Measurements from ENCODE around the gene PDE8B. TPM values are rescaled to one million over a fixed set of nuclear protein-coding genes. Genes with fewer than 3 reads are reported as not detected.

The PDE8B gene
- total RNA-seq, 1 experiment from 2014 or later, result 0.17 TPM

DNA sequence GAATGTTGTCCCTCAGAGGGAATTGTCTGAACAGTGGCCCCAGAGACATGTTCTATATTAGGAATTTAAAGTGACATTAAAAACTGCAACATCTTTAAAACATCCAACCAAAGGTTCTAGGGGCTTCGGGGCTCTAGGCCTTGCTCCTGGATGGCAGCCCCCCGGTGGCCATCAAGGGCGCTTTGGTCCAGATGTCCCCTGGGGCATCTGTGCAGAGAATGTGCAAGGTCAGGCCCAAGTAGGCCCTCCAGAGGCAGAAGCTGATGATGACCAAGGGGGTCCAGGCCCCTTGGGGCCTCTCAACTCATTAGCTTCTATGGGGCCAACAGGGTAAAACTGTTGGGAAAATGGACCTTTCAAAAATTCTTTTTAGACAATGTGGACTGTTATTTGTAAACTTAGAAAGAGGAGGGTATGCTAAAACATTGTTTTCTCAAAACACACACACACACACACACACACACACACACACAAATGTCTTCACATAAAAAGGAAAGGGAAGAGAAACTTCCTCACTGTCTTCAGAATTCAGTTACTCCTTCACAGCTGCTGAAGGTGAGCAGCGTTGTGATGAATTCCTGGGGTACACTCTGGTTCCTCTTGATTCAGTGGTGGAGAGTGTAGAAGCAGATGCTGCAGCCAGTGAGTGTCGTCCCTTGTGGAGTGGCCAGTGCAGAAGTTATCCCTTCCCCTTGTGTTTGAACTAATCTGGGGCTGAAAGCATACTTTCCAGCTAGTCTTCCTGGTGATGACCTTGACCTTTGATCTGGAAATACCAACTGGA lies 156.4 kb downstream of the PDE8B start:
- Histone ChIP-seq H3K36me3 (ENCODE audit: control insufficient read depth in 1 of 2, insufficient read depth in 2 of 2, low read length in 2 of 2) (no peaks in the 10 kb centered on the region), H3K4me3 (replicated peaks in 1 of 2; ENCODE audit: low read depth in 1 of 2, low read length in 2 of 2) (no peak overlapping the region), H3K9me3 (ENCODE audit: control insufficient read depth in 1 of 2, insufficient read depth in 1 of 2, low read depth in 1 of 2, low read length in 2 of 2) (no peaks in the 10 kb centered on the region), H3K9me2 (ENCODE audit: insufficient read depth) (no peaks in the 10 kb centered on the region), H3K27ac (ENCODE audit: low read depth, low read length) (no peak overlapping the region), H3K4me1 (ENCODE audit: control insufficient read depth in 1 of 2, insufficient read depth in 2 of 2, low read length in 2 of 2) (peaks cover 0 to 12% of the 10 kb centered on the region in 2 experiments; a peak in 1 of 4 replicates), H3K4me2 (ENCODE audit: low read length) (no peak overlapping the region), H4K20me1 (ENCODE audit: insufficient read depth) (no peaks in the 10 kb centered on the region), H2AFZ (ENCODE audit: low read depth, low read length, poor library complexity, severe bottlenecking) (no peak overlapping the region), H3K79me2 (ENCODE audit: insufficient read depth, low read length) (no peaks in the 10 kb centered on the region), H3K9ac (ENCODE audit: low read length) (no peak overlapping the region), H3K27me3 (ENCODE audit: insufficient read depth, low read length) (no peaks in the 10 kb centered on the region)
- BruUV-seq (replicated peaks), result no TSS peak
- ChIA-PET CTCF (no interaction called here), RAD21 (ENCODE audit: low non-redundant PET in 1 of 2, low total read pairs in 2 of 2, uncharacterized antibody in 2 of 2, unreplicated experiment in 2 of 2) (interaction anchor here in 1 of 2 experiments (0.7 kb wide), 1 partner anchor 46 kb away, joined by 3 read pairs; no protein-coding TSS in a partner anchor), POLR2A (interaction anchor here (0.6 kb wide), 1 partner anchor 109 kb away, joined by 5 read pairs; no protein-coding TSS in a partner anchor)
- DNase-seq (ENCODE audit: low read depth, low spot score), result no peak
- intact Hi-C loops (cut with micrococcal nuclease), result no loop called here
- TF ChIP-seq CBX3 (IDR thresholded peaks at IDR 0.05; ENCODE audit: low read depth), result no peak
- TF ChIP-seq, protein P1, sequence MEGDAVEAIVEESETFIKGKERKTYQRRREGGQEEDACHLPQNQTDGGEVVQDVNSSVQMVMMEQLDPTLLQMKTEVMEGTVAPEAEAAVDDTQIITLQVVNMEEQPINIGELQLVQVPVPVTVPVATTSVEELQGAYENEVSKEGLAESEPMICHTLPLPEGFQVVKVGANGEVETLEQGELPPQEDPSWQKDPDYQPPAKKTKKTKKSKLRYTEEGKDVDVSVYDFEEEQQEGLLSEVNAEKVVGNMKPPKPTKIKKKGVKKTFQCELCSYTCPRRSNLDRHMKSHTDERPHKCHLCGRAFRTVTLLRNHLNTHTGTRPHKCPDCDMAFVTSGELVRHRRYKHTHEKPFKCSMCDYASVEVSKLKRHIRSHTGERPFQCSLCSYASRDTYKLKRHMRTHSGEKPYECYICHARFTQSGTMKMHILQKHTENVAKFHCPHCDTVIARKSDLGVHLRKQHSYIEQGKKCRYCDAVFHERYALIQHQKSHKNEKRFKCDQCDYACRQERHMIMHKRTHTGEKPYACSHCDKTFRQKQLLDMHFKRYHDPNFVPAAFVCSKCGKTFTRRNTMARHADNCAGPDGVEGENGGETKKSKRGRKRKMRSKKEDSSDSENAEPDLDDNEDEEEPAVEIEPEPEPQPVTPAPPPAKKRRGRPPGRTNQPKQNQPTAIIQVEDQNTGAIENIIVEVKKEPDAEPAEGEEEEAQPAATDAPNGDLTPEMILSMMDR (IDR thresholded peaks at IDR 0.05 in 2 of 3, conservative IDR thresholded peaks at IDR 0.05 in 1 of 3; ENCODE audit: borderline replicate concordance in 1 of 3, insufficient read depth in 1 of 3, low read depth in 2 of 3, low read length in 2 of 3), result peak in 2 of 3 experiments; percentile 17 to 33; a peak in 3 of 6 replicates
- no peak for TF ChIP-seq YY1 (IDR thresholded peaks at IDR 0.05; ENCODE audit: extremely low read depth, insufficient replicate concordance, low read depth, low read length)
- TF ChIP-seq SRF (IDR thresholded peaks at IDR 0.05; ENCODE audit: low read depth), result no peak
- ATAC-seq, result peak; percentile 38; the same call in 1 of the 2 replicates

DNA sequence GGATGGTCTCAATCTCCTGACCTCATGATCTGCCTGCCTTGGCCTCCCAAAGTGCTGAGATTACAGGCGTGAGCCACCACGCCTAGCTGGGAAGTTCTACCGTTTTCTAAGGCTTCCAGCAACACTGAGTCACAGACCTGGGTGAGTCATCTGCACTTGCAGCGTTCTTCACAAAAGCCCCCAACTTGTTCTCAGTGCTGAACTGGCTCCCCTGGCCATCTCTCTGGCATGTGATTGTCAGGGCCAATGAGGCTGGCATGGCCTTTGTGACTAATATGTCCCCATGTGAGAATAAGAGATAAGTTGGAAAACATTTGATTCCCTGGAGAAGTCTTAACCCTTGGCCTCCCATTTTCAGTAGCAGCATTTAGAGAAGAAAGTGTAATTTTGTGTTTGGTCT lies 157.3 kb downstream of the PDE8B start:
- no peak overlapping the region for H3K27ac ChIP-seq (ENCODE audit: low read depth, low read length)
- ATAC-seq (peak; percentile 70), DNase-seq (ENCODE audit: low read depth, low spot score) (peak; percentile 13)
- H3K36me3 ChIP-seq (ENCODE audit: control insufficient read depth in 1 of 2, insufficient read depth in 2 of 2, low read length in 2 of 2), result no peaks in the 10 kb centered on the region
- peaks cover 0 to 12% of the 10 kb centered on the region in 2 experiments; a peak in 1 of 4 replicates for H3K4me1 ChIP-seq (ENCODE audit: control insufficient read depth in 1 of 2, insufficient read depth in 2 of 2, low read length in 2 of 2)
- no peaks in the 10 kb centered on the region for H3K79me2 ChIP-seq (ENCODE audit: insufficient read depth, low read length)
- RAD21 ChIA-PET (ENCODE audit: low non-redundant PET in 1 of 2, low total read pairs in 2 of 2, uncharacterized antibody in 2 of 2, unreplicated experiment in 2 of 2), result no interaction called here
- no peaks in the 10 kb centered on the region for H4K20me1 ChIP-seq (ENCODE audit: insufficient read depth)
- CTCF ChIA-PET, result no interaction called here
- H3K9ac ChIP-seq (ENCODE audit: low read length), result no peak overlapping the region
- H3K9me2 ChIP-seq (ENCODE audit: insufficient read depth), result no peaks in the 10 kb centered on the region
- intact Hi-C loops (cut with micrococcal nuclease), result no loop called here
- H3K27me3 ChIP-seq (ENCODE audit: insufficient read depth, low read length), result no peaks in the 10 kb centered on the region
- H2AFZ ChIP-seq (ENCODE audit: low read depth, low read length, poor library complexity, severe bottlenecking), result no peak overlapping the region
- POLR2A ChIA-PET, result interaction anchor here (0.6 kb wide), 1 partner anchor 109 kb away, joined by 5 read pairs; no protein-coding TSS in a partner anchor
- no TSS peak for BruUV-seq (replicated peaks)
- H3K9me3 ChIP-seq (ENCODE audit: control insufficient read depth in 1 of 2, insufficient read depth in 1 of 2, low read depth in 1 of 2, low read length in 2 of 2), result no peaks in the 10 kb centered on the region
- no peak overlapping the region for H3K4me3 ChIP-seq (replicated peaks in 1 of 2; ENCODE audit: low read depth in 1 of 2, low read length in 2 of 2)
- TF ChIP-seq SP1 (IDR thresholded peaks at IDR 0.05; ENCODE audit: low read depth), result 0 out of 2 replicates have a peak, but pooled peaks have one; percentile 14
- TF ChIP-seq FOSL1 (IDR thresholded peaks at IDR 0.05; ENCODE audit: low read depth), result peak; percentile 60
- no peak for TF ChIP-seq CEBPB (IDR thresholded peaks at IDR 0.05; ENCODE audit: low read depth)
- TF ChIP-seq, protein P2, sequence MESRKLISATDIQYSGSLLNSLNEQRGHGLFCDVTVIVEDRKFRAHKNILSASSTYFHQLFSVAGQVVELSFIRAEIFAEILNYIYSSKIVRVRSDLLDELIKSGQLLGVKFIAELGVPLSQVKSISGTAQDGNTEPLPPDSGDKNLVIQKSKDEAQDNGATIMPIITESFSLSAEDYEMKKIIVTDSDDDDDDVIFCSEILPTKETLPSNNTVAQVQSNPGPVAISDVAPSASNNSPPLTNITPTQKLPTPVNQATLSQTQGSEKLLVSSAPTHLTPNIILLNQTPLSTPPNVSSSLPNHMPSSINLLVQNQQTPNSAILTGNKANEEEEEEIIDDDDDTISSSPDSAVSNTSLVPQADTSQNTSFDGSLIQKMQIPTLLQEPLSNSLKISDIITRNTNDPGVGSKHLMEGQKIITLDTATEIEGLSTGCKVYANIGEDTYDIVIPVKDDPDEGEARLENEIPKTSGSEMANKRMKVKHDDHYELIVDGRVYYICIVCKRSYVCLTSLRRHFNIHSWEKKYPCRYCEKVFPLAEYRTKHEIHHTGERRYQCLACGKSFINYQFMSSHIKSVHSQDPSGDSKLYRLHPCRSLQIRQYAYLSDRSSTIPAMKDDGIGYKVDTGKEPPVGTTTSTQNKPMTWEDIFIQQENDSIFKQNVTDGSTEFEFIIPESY (IDR thresholded peaks at IDR 0.05; ENCODE audit: extremely low read depth, insufficient replicate concordance, low read length), result no peak
- TF ChIP-seq, protein P3, sequence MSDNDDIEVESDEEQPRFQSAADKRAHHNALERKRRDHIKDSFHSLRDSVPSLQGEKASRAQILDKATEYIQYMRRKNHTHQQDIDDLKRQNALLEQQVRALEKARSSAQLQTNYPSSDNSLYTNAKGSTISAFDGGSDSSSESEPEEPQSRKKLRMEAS (IDR thresholded peaks at IDR 0.05), result no peak
- TF ChIP-seq EZH2 (IDR thresholded peaks at IDR 0.05), result no peak
- no peak for TF ChIP-seq ZFX (IDR thresholded peaks at IDR 0.05)
- TF ChIP-seq ELF1 (IDR thresholded peaks at IDR 0.05; ENCODE audit: borderline replicate concordance, low read depth), result no peak
- TF ChIP-seq EZH2phosphoT487 (IDR thresholded peaks at IDR 0.05; ENCODE audit: borderline replicate concordance), result no peak
- TF ChIP-seq SRF (IDR thresholded peaks at IDR 0.05; ENCODE audit: low read depth), result no peak
- TF ChIP-seq JUND (IDR thresholded peaks at IDR 0.05), result peak; percentile 44; the same call in 1 of the 2 replicates
- H3K4me2 ChIP-seq (ENCODE audit: low read length), result no peak overlapping the region

All from HCT116 (cell line).